Type B pancreatic cell (in vitro differentiated cells): ENCODE results near the gene SHMT2. TPM values are rescaled to one million over a fixed set of nuclear protein-coding genes. Genes with fewer than 3 reads are reported as not detected.

Experiments used
- DNase-seq: peaks from one replicate; pipeline ENCODE4 v3.0.0; 2021; ENCODE audit warnings: mixed read lengths; ENCODE audit not compliant: unreplicated experiment; ENCODE audit errors: extremely low spot score
- H3K27ac Mint-ChIP-seq: 2 replicates; pipeline ENCODE4 v1.8.0; 2021; ENCODE audit warnings: mild to moderate bottlenecking, mixed read lengths
- H3K27me3 Mint-ChIP-seq: 2 replicates; pipeline ENCODE4 v1.8.0; 2021; ENCODE audit warnings: mixed read lengths
- H3K36me3 Mint-ChIP-seq: 2 replicates; pipeline ENCODE4 v1.8.0; 2021; ENCODE audit warnings: mixed read lengths
- H3K4me1 Mint-ChIP-seq: one replicate; pipeline ENCODE4 v1.8.0; 2021; ENCODE audit warnings: mixed read lengths; ENCODE audit not compliant: unreplicated experiment
- H3K4me3 Mint-ChIP-seq: 2 replicates; pipeline ENCODE4 v1.8.0; 2021; ENCODE audit warnings: mild to moderate bottlenecking, mixed read lengths
- H3K9me3 Mint-ChIP-seq: 2 replicates; pipeline ENCODE4 v1.8.0; 2021; ENCODE audit warnings: mixed read lengths
- CTCF ChIP-seq: fragments of 200-600 bp; sonication (generic); conservative IDR thresholded peaks from 2 replicates; pipeline ENCODE4 v1.5.0; 2021; ENCODE audit warnings: antibody characterized with exemption, mild to moderate bottlenecking
- total RNA-seq: library from RNA; stranded (reverse); gene quantifications from 2 replicates; pipeline ENCODE4 v1.2.1, GENCODE V29; 2021; ENCODE audit warnings: low replicate concordance

Gene SHMT2
- total RNA-seq, 1 donor from 2014 or later: 131 TPM

- H3K4me1 Mint-ChIP-seq: peaks cover 55% of the 10 kb centered on the region
- peak overlapping the region; percentile 22 for H3K27ac Mint-ChIP-seq
- H3K27me3 Mint-ChIP-seq: peaks cover 78% of the 10 kb centered on the region
- no peak for TF ChIP-seq CTCF
- H3K4me3 Mint-ChIP-seq: peak overlapping the region; percentile 57
- no peaks in the 10 kb centered on the region for H3K36me3 Mint-ChIP-seq
- no peak for DNase-seq
- H3K9me3 Mint-ChIP-seq: no peaks in the 10 kb centered on the region
These were observed 6.0 kb upstream of the SHMT2 start for GRCh38 chr12:57223191-57224165.

- peaks cover 68% of the 10 kb centered on the region for H3K27me3 Mint-ChIP-seq
- H3K9me3 Mint-ChIP-seq: no peaks in the 10 kb centered on the region
- no peak overlapping the region for H3K27ac Mint-ChIP-seq
- no peak for TF ChIP-seq CTCF
- no peak overlapping the region for H3K4me3 Mint-ChIP-seq
- H3K4me1 Mint-ChIP-seq: peaks cover 53% of the 10 kb centered on the region
- no peaks in the 10 kb centered on the region for H3K36me3 Mint-ChIP-seq
- no peak for DNase-seq
These were observed 5.1 kb upstream of the SHMT2 start for GRCh38 chr12:57224278-57224972.

GRCh38 chr12:57224973-57225679 lies 4.4 kb upstream of the SHMT2 start:
- no peaks in the 10 kb centered on the region for H3K9me3 Mint-ChIP-seq
- H3K27ac Mint-ChIP-seq: no peak overlapping the region
- H3K36me3 Mint-ChIP-seq: no peaks in the 10 kb centered on the region
- H3K4me1 Mint-ChIP-seq: peaks cover 55% of the 10 kb centered on the region
- DNase-seq: no peak
- no peak overlapping the region for H3K4me3 Mint-ChIP-seq
- peak; percentile 67 for TF ChIP-seq CTCF
- H3K27me3 Mint-ChIP-seq: peaks cover 63% of the 10 kb centered on the region

- no peak for DNase-seq
- no peaks in the 10 kb centered on the region for H3K9me3 Mint-ChIP-seq
- no peak overlapping the region for H3K27ac Mint-ChIP-seq
- H3K4me1 Mint-ChIP-seq: peaks cover 58% of the 10 kb centered on the region
- TF ChIP-seq CTCF: no peak
- peaks cover 59% of the 10 kb centered on the region for H3K27me3 Mint-ChIP-seq
- H3K4me3 Mint-ChIP-seq: no peak overlapping the region
- H3K36me3 Mint-ChIP-seq: no peaks in the 10 kb centered on the region
These were observed 3.8 kb upstream of the SHMT2 start for GRCh38 chr12:57225680-57226210.

- Mint-ChIP-seq H3K9me3 (no peaks in the 10 kb centered on the region), H3K36me3 (no peaks in the 10 kb centered on the region), H3K4me3 (peak overlapping the region; percentile 82), H3K27me3 (peaks cover 51% of the 10 kb centered on the region), H3K4me1 (peaks cover 55% of the 10 kb centered on the region), H3K27ac (peak overlapping the region; percentile 91)
- no peak for DNase-seq
- no peak for TF ChIP-seq CTCF
These were observed 2.8 kb upstream of the SHMT2 start for GRCh38 chr12:57226588-57227314.
